Measurements from ENCODE around the gene RANBP17.

GRCh38 chr5:170819824-170820223 lies 42.0 kb upstream of the RANBP17 start:
- TF ChIP-seq, protein P1, sequence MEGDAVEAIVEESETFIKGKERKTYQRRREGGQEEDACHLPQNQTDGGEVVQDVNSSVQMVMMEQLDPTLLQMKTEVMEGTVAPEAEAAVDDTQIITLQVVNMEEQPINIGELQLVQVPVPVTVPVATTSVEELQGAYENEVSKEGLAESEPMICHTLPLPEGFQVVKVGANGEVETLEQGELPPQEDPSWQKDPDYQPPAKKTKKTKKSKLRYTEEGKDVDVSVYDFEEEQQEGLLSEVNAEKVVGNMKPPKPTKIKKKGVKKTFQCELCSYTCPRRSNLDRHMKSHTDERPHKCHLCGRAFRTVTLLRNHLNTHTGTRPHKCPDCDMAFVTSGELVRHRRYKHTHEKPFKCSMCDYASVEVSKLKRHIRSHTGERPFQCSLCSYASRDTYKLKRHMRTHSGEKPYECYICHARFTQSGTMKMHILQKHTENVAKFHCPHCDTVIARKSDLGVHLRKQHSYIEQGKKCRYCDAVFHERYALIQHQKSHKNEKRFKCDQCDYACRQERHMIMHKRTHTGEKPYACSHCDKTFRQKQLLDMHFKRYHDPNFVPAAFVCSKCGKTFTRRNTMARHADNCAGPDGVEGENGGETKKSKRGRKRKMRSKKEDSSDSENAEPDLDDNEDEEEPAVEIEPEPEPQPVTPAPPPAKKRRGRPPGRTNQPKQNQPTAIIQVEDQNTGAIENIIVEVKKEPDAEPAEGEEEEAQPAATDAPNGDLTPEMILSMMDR (IDR thresholded peaks at IDR 0.05; ENCODE audit: low read depth, low read length, poor library complexity, severe bottlenecking): no peak
- TF ChIP-seq EZH2phosphoT487 (IDR thresholded peaks at IDR 0.05; ENCODE audit: borderline replicate concordance, low read length): no peak

Data from DOHH2 (cell line).